Calu3 (cell line): ENCODE measurements around the gene FTH1. TPM values are rescaled to one million over a fixed set of nuclear protein-coding genes. Genes with fewer than 3 reads are reported as not detected.

ENCODE experiments used
- BruUV-seq: library from RNA; stranded (reverse); fragments of 400-500 nt; replicated peaks from 2 replicates; lab custom pipeline; 2021; lab: Mats Ljungman, UMichigan
- CTCF ChIA-PET: fragments of 300-600 bp; sonication (Branson Sonifier 250); formaldehyde crosslinking; loops from one replicate; lab custom pipeline; 2022; ENCODE audit warnings: antibody characterized with exemption; lab: Charles Lee
- DNase-seq: peaks from one replicate; pipeline ENCODE4 v3.0.0; 2022
- H3K27ac Mint-ChIP-seq: one replicate; pipeline ENCODE4 v1.8.0; 2022; ENCODE audit warnings: mixed read lengths; ENCODE audit not compliant: unreplicated experiment
- H3K27me3 Mint-ChIP-seq: one replicate; pipeline ENCODE4 v1.8.0; 2022; ENCODE audit warnings: mixed read lengths; ENCODE audit not compliant: unreplicated experiment
- H3K36me3 Mint-ChIP-seq: one replicate; pipeline ENCODE4 v1.8.0; 2022; ENCODE audit warnings: mild to moderate bottlenecking, moderate library complexity, mixed read lengths; ENCODE audit not compliant: insufficient read depth, unreplicated experiment
- H3K4me1 Mint-ChIP-seq: one replicate; pipeline ENCODE4 v1.8.0; 2022; ENCODE audit warnings: mild to moderate bottlenecking, low read depth, mixed read lengths; ENCODE audit not compliant: unreplicated experiment
- H3K4me3 Mint-ChIP-seq: one replicate; pipeline ENCODE4 v1.8.0; 2022; ENCODE audit warnings: mild to moderate bottlenecking, low read depth, moderate library complexity, mixed read lengths; ENCODE audit not compliant: unreplicated experiment
- H3K9me3 Mint-ChIP-seq: one replicate; pipeline ENCODE4 v1.8.0; 2022; ENCODE audit warnings: low read depth, mixed read lengths; ENCODE audit not compliant: unreplicated experiment
- CTCF ChIP-seq: fragments of 200-600 bp; IDR thresholded peaks from one replicate; pipeline ENCODE4 v1.8.0; 2022; ENCODE audit warnings: antibody characterized with exemption; ENCODE audit not compliant: unreplicated experiment
- intact Hi-C: fragments of 100-400 bp; cut with micrococcal nuclease; formaldehyde crosslinking; loops from one replicate; pipeline ENCODE4 v1.10.0; 2022; ENCODE audit not compliant: unreplicated experiment
- total RNA-seq: library from RNA; stranded (reverse); gene quantifications from 2 replicates; pipeline ENCODE4 v1.2.3, GENCODE V29; 2022

FTH1 gene
- total RNA-seq, 1 experiment from 2014 or later: 1,555 TPM

- BruUV-seq: no TSS peak
- no peak for TF ChIP-seq CTCF
- peaks cover 83% of the 10 kb centered on the region for H3K4me1 Mint-ChIP-seq
These were observed 4.0 kb upstream of the FTH1 start for GRCh38 chr11:61971248-61972111.

DNA sequence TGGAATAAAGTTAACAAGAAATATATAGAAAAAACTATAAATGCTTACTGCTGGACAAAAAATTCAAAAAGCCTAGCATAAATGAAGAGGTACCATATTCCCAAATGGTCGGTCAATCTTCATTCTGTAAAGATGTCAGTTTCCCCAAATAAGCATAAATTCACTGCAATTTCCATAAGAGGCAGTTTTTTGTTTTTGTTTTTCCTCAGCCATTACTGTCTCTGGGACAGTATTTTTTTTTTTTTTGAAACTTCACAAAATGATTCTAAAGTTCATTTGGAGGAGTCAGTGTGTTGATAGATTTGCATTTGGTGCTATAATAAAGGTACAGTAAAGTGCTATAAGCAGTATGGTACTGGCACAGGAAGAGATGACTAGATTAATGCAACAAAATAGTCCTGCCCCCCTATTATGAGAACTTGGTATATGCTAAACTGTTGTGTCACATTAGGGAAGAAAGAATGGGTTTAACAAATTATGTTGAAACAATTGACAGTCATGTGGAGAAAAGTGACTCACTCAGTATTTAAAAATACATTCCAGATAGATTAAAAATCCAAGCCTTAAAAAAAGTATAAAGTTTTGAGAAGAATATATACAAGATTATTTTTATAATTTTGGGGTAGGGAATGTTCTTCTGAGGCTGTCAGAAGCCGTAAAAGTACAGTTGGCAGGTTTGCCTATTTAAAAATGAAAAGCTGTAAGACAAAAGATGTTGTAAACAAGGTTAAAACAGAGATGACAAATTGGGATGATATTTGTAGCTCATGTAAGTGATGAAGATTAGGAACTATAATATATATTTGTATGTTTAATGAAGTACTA is 2.6 kb upstream of the FTH1 start:
- CTCF ChIA-PET: no interaction called here

More at GRCh38 chr11:61971248-61972111, 4.0 kb upstream of the FTH1 start:
- peak overlapping the region; percentile 98 for H3K27ac Mint-ChIP-seq
- peak; percentile 97 for DNase-seq
- CTCF ChIA-PET: interaction anchor here (0.6 to 2.7 kb wide), 7 partner anchors 18 to 263 kb away, joined by 3 to 9 read pairs (median 5); partner anchors contain the start of gene SCGB1D1
- H3K27me3 Mint-ChIP-seq: no peaks in the 10 kb centered on the region
- no peaks in the 10 kb centered on the region for H3K9me3 Mint-ChIP-seq
- peak overlapping the region; percentile 57 for H3K4me3 Mint-ChIP-seq
- intact Hi-C loops: loop anchor here (1.0 to 2.0 kb wide), 2 partner anchors 75 to 83 kb away; no protein-coding TSS in a partner anchor
- peaks cover 61% of the 10 kb centered on the region for H3K36me3 Mint-ChIP-seq

DNA sequence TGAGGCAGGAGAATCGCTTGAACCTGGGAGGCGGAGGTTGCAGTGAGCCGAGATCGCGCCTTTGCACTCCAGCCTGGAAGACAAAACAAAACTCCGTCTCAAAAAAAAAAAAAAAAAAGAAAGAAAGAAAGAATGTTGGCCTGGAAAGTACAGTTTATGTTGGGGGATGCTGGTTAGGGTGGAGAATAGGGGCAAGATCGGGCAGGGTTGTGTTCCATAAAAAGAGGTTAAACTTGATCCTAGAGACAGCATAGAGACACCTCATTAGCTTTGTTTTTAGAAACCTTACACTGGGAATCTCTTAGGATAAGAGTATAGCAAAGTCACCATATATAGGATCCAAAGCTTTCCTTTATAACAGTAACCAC is 1.9 kb upstream of the FTH1 start:
- intact Hi-C loops: no loop called here
- Mint-ChIP-seq H3K4me1 (peaks cover 73% of the 10 kb centered on the region), H3K9me3 (no peaks in the 10 kb centered on the region), H3K4me3 (peak overlapping the region; percentile 86), H3K27me3 (no peaks in the 10 kb centered on the region), H3K27ac (peak overlapping the region; percentile 67), H3K36me3 (peaks cover 76% of the 10 kb centered on the region)
- CTCF ChIA-PET: no interaction called here
- no peak for DNase-seq
- no TSS peak for BruUV-seq
- TF ChIP-seq CTCF: no peak

More for the DNA sequence above, 2.6 kb upstream of the FTH1 start:
- Mint-ChIP-seq H3K27ac (peak overlapping the region; percentile 67), H3K4me3 (peak overlapping the region; percentile 86), H3K27me3 (no peaks in the 10 kb centered on the region), H3K9me3 (no peaks in the 10 kb centered on the region), H3K4me1 (peaks cover 72% of the 10 kb centered on the region), H3K36me3 (peaks cover 72% of the 10 kb centered on the region)
- BruUV-seq: no TSS peak
- DNase-seq: no peak
- TF ChIP-seq CTCF: no peak
- intact Hi-C loops: no loop called here

DNA sequence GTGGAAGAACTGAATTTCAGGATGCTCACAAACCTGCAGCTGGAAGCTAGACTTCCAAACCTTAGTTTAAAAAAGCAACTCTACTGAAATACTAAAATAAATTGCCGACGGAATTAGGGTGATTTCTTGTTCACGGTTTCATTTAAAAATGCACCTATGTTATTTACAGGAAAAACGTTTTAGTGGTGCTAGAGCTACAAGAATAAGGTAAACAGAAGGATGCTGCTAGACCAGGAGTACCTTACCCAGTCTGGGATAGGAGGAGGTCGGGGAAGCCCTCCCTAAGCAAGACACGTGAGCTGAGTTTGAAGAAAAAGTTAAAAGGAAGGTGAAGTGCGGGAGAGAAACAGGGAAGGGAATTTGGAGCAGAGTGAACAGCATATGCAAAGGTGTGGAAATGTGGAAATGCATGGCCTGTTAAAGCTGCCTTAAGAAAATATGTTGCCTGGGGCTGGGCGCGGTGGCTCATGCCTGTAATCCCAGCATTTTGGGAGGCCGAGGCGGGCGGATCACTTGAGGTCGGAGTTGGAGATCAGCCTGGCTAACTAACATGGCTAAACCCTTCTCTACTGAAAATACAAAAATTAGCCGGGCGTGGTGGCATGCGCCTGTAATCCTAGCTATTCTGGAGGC is 1.4 kb upstream of the FTH1 start:
- CTCF ChIA-PET: interaction anchor here (1.2 to 2.3 kb wide), 2 partner anchors 21 to 113 kb away, joined by 3 to 6 read pairs; no protein-coding TSS in a partner anchor
- H3K9me3 Mint-ChIP-seq: no peaks in the 10 kb centered on the region
- TF ChIP-seq CTCF: no peak

More for the DNA sequence above, 1.4 kb upstream of the FTH1 start:
- peaks cover 81% of the 10 kb centered on the region for H3K36me3 Mint-ChIP-seq
- H3K27ac Mint-ChIP-seq: peak overlapping the region; percentile 67
- TSS peak; percentile 54 for BruUV-seq
- peak overlapping the region; percentile 86 for H3K4me3 Mint-ChIP-seq
- no peak for DNase-seq
- H3K27me3 Mint-ChIP-seq: no peaks in the 10 kb centered on the region
- peaks cover 73% of the 10 kb centered on the region for H3K4me1 Mint-ChIP-seq
- intact Hi-C loops: no loop called here
